AG08396 (cell line): ENCODE results near the gene CD99.

Experiments used
- DNase-seq: peaks from one replicate; pipeline ENCODE4 v3.0.0; 2012; ENCODE audit warnings: low spot score, mixed read lengths

CD99 gene

GRCh38 chrX:2699959-2700358 lies 8.9 kb downstream of the CD99 start:
- DNase-seq, result no peak

- DNase-seq, result no peak
Observed at GRCh38 chrX:2700405-2701320, 9.6 kb downstream of the CD99 start.

GRCh38 chrX:2701600-2701999 lies 10.5 kb downstream of the CD99 start:
- DNase-seq, result no peak

- no peak for DNase-seq
Observed at GRCh38 chrX:2703991-2704369, 12.9 kb downstream of the CD99 start.

- DNase-seq, result no peak
Observed at GRCh38 chrX:2705046-2705832, 14.1 kb downstream of the CD99 start.

- peak; percentile 65 for DNase-seq
Observed at GRCh38 chrX:2707334-2707760, 16.3 kb downstream of the CD99 start.

- no peak for DNase-seq
Observed at GRCh38 chrX:2708021-2708420, 16.9 kb downstream of the CD99 start.

- DNase-seq, result no peak
Observed at GRCh38 chrX:2708592-2709188, 17.6 kb downstream of the CD99 start.

- DNase-seq, result no peak
Observed at GRCh38 chrX:2709556-2709955, 18.5 kb downstream of the CD99 start.

- DNase-seq, result no peak
Observed at GRCh38 chrX:2710041-2710840, 19.1 kb downstream of the CD99 start.

GRCh38 chrX:2711441-2711840 lies 20.3 kb downstream of the CD99 start:
- no peak for DNase-seq

- no peak for DNase-seq
Observed at GRCh38 chrX:2712428-2712827, 21.3 kb downstream of the CD99 start.

GRCh38 chrX:2712890-2713840 lies 22.1 kb downstream of the CD99 start:
- no peak for DNase-seq

GRCh38 chrX:2714551-2714950 lies 23.5 kb downstream of the CD99 start:
- DNase-seq, result no peak

GRCh38 chrX:2715066-2715600 lies 24.0 kb downstream of the CD99 start:
- DNase-seq, result no peak

GRCh38 chrX:2717312-2717711 lies 26.2 kb downstream of the CD99 start:
- DNase-seq, result no peak

- no peak for DNase-seq
Observed at GRCh38 chrX:2718821-2719220, 27.7 kb downstream of the CD99 start.

GRCh38 chrX:2719774-2720447 lies 28.8 kb downstream of the CD99 start:
- DNase-seq, result no peak

- no peak for DNase-seq
Observed at GRCh38 chrX:2723286-2723879, 32.3 kb downstream of the CD99 start.
